Activated CD8-positive, alpha-beta T cell treated with anti-CD3 and anti-CD28 coated beads for 36 hours (primary cell): Measurements from ENCODE around the gene SLC22A2. TPM values are rescaled to one million over a fixed set of nuclear protein-coding genes. Genes with fewer than 3 reads are reported as not detected.
"Not testable (repeated sequence)": the region's sequence is repeated elsewhere in the genome, so short reads cannot be mapped to it uniquely, and the experiment has no call there.

Source experiments
- ATAC-seq: fragments of 200-7000 bp; cut with Tn5 transposase; one replicate; pipeline ENCODE4 v1.10.0; 2021; ENCODE audit warnings: mild to moderate bottlenecking, moderate library complexity
- CTCF ChIA-PET: fragments of 350-600 bp; sonication (Branson Sonifier 250); formaldehyde crosslinking; loops from one replicate; lab custom pipeline; 2021; ENCODE audit warnings: antibody characterized with exemption; lab: Charles Lee
- POLR2A ChIA-PET: fragments of 350-600 bp; sonication (Branson Sonifier 250); formaldehyde crosslinking; loops from one replicate; lab custom pipeline; 2021; ENCODE audit warnings: antibody characterized with exemption; lab: Charles Lee
- DNase-seq: peaks from one replicate; pipeline ENCODE4 v3.0.0-alpha.2; 2020
- H3K27ac Mint-ChIP-seq: one replicate; pipeline ENCODE4 v1.8.0; 2021; ENCODE audit warnings: mild to moderate bottlenecking, mixed read lengths
- H3K27me3 Mint-ChIP-seq: one replicate; pipeline ENCODE4 v1.8.0; 2021; ENCODE audit warnings: mixed read lengths
- H3K36me3 Mint-ChIP-seq: one replicate; pipeline ENCODE4 v1.8.0; 2021; ENCODE audit warnings: low read depth, mixed read lengths
- H3K4me1 Mint-ChIP-seq: one replicate; pipeline ENCODE4 v1.8.0; 2021; ENCODE audit warnings: low read depth, mixed read lengths
- H3K4me3 Mint-ChIP-seq: one replicate; pipeline ENCODE4 v1.8.0; 2021; ENCODE audit warnings: mild to moderate bottlenecking, moderate library complexity, mixed read lengths
- H3K9me3 Mint-ChIP-seq: one replicate; pipeline ENCODE4 v1.8.0; 2021; ENCODE audit warnings: mixed read lengths
- intact Hi-C: fragments of 100-400 bp; cut with micrococcal nuclease; formaldehyde crosslinking; loops from one replicate; pipeline ENCODE4 v1.10.0; 2022
- total RNA-seq, 2 experiments: library from RNA; stranded (reverse); gene quantifications; one replicate each; pipeline ENCODE4 v1.2.3, GENCODE V29; 2021
- TF ChIP-seq, protein P1 (sequence below): fragments of 200-600 bp; IDR thresholded peaks from one replicate; pipeline ENCODE4 v1.8.0; 2022; ENCODE audit warnings: antibody characterized with exemption, mild to moderate bottlenecking

Gene SLC22A2
- total RNA-seq, result not detected

DNA sequence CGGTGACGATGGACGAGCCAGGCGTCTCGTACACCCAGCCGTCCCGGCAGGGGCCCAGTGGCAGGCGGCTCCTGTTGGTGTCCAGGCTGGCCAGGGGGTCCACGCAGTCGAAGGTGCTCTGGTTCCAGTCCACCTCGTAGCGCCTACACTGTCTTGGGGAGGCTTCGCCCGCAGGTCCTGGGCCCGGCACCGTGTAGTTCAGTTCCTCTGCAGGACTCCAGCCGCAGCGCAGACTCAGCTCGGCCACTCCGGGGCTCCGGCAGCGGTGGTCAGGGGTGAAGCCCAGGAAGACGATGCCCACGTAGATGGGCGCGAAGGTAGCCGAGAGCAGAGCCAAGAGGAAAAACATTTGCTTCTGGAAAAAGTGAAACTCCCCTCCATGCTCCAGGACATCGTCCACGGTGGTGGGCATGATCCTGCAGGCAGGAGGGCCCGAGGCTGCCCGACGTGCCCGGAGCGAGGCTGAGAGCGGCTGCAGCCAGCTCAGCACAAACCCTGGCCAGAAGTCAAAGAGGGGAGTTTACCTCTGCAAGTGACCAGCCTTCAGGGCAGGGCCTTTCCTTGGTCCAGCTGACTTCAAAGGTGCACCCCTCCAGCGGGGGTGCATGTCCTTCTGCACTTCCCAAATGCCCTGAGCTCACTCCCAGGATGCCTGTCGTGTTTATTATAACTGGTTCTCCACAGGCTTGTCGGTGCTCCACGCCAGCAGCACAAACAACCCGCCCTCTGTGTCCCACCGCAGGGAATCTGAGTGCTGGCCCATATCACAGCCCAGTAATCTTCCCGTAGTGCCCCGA, at the start of gene SLC22A2:
Gene SLC22A2, minus strand, starts transcription at position 476 of the 797 bp plus-strand sequence. Its CDS starts 64 bp downstream, at position 412.
- no peak within 1 kb of the TSS for H3K27ac Mint-ChIP-seq
- POLR2A ChIA-PET, result no interaction called here
- DNase-seq (no peak), ATAC-seq (no peak)
- TF ChIP-seq, protein P1, sequence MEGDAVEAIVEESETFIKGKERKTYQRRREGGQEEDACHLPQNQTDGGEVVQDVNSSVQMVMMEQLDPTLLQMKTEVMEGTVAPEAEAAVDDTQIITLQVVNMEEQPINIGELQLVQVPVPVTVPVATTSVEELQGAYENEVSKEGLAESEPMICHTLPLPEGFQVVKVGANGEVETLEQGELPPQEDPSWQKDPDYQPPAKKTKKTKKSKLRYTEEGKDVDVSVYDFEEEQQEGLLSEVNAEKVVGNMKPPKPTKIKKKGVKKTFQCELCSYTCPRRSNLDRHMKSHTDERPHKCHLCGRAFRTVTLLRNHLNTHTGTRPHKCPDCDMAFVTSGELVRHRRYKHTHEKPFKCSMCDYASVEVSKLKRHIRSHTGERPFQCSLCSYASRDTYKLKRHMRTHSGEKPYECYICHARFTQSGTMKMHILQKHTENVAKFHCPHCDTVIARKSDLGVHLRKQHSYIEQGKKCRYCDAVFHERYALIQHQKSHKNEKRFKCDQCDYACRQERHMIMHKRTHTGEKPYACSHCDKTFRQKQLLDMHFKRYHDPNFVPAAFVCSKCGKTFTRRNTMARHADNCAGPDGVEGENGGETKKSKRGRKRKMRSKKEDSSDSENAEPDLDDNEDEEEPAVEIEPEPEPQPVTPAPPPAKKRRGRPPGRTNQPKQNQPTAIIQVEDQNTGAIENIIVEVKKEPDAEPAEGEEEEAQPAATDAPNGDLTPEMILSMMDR, result no peak
- H3K4me1 Mint-ChIP-seq, result no peaks in the 10 kb centered on the region
- intact Hi-C loops, result no loop called here
- H3K9me3 Mint-ChIP-seq, result no peaks in the 10 kb centered on the region
- H3K4me3 Mint-ChIP-seq, result no peak within 1 kb of the TSS
- H3K27me3 Mint-ChIP-seq, result peaks cover 10% of the 10 kb centered on the region
- CTCF ChIA-PET, result no interaction called here
- no peaks in the 10 kb centered on the region for H3K36me3 Mint-ChIP-seq

DNA sequence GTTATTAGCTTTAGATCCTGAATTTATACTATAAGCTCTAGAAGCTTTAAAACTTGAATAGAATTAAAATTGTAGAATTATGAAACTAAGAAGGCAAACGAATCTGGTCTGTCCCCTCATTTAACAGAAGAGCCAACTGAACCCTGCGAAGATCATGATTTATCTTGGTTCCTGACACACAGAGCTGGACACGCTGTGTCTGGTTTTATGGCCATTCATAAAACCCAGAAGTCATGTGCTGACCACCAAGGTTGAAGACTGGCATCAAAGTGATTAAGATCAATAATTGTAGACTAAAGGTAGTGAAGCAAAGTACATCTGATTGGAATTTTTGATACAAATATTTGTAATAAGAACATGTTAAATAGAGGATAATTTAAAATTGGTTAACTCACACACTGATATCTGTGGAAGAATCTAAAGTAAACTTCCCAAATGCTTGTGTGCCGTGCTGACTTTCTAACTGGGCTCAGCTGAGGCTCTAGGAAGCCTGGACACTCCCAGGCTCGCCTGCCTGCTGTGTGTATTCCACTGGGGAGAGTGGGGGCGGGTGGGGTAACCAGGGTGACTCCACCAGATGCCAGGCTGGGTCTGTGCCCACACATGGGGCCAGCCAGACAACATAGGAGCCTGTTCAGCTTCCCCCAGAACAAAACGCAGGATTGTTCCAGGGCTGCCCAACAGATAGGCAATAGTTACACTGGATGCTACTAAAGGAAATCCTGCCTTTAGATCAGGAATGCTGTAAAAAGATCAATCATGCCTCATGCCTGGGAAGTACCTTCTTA, 47.5 kb upstream of the SLC22A2 start:
- Mint-ChIP-seq H3K9me3 (peaks cover 6% of the 10 kb centered on the region), H3K27me3 (peaks cover 10% of the 10 kb centered on the region), H3K4me1 (no peaks in the 10 kb centered on the region), H3K4me3 (no peak overlapping the region), H3K36me3 (peaks cover 1% of the 10 kb centered on the region), H3K27ac (no peak overlapping the region)
- DNase-seq (no peak), ATAC-seq (no peak)
- TF ChIP-seq, protein P1, result no peak
- ChIA-PET CTCF (no interaction called here), POLR2A (no interaction called here)
- intact Hi-C loops, result no loop called here

DNA sequence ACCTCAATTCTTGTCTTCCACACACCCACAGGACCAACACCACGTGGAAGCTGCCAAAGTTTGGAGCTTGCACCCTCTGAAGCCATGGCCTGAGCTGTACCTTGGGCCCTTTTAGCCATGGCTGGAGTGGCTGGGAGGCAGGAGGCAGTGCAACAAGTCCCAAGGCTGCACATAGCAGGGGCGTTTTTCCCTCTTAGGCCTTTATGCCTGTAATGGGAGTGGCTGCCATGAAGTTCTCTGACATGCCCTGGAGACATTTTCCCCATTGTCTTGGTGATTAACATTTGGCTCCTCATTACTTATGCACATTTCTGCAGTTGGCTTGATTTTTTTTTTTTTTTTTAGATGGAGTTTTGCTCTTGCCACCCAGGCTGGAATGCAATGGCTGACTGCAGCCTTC, 45.2 kb upstream of the SLC22A2 start:
- H3K4me1 Mint-ChIP-seq, result no peaks in the 10 kb centered on the region
- POLR2A ChIA-PET, result no interaction called here
- no peaks in the 10 kb centered on the region for H3K36me3 Mint-ChIP-seq
- no peak overlapping the region for H3K27ac Mint-ChIP-seq
- CTCF ChIA-PET, result no interaction called here
- peaks cover 10% of the 10 kb centered on the region for H3K27me3 Mint-ChIP-seq
- no peak for ATAC-seq
- no peaks in the 10 kb centered on the region for H3K9me3 Mint-ChIP-seq
- DNase-seq, result no peak
- TF ChIP-seq, protein P1, result no peak
- H3K4me3 Mint-ChIP-seq, result no peak overlapping the region
- intact Hi-C loops, result no loop called here

DNA sequence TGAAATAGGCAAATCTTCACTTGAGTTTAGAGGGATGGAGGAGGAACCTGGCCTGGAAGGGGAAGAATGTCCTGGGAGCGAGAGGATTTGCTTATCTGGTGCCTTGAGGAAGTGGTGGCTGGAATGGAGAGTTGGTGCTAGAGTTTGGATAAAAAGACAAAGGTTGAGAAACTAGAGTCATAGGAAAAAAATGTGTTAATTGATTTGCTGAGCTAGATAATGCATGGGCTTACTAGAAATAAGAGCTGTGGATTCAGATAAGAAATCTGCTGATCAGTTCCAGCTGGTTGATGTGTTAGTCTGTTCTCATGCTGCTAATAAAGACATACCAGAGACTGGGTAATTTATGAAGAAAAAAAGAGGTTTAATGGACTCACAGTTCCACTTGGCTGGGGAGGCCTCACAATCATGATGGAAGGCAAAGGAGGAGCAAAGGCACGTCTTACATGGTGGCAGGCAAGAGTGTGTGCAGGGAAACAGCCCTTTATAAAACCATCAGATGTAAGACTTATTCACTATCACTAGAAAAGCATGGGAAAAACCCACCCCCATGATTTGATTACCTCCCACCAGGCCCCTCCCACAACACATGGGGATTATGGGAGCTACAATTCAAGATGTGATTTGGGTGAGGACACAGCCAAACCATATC, 43.9 kb upstream of the SLC22A2 start:
- CTCF ChIA-PET, H3K4me1 Mint-ChIP-seq, intact Hi-C loops, H3K36me3 Mint-ChIP-seq, ATAC-seq, POLR2A ChIA-PET, H3K9me3 Mint-ChIP-seq, H3K27ac Mint-ChIP-seq, H3K27me3 Mint-ChIP-seq, H3K4me3 Mint-ChIP-seq, DNase-seq: not testable (repeated sequence)

DNA sequence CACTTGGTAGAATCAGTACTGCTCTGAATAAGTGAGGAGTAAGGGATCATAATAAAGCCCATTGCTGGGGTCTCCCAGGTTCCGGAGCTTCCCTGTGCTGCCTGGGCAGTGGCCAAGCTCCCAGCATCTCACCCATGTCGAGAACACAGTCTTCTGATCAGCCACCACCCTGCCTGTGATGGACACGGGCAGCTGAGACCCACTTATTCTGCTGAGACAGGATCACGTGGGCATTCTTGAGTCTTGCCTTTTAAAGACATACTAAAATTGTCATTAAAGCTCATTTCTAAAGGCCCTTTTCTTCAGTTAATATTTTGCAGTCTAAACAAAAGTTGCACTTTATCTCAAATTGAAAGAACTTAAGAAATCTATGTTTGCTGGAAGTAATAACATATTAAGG, 42.7 kb upstream of the SLC22A2 start:
- Mint-ChIP-seq H3K27me3 (peaks cover 13% of the 10 kb centered on the region), H3K9me3 (no peaks in the 10 kb centered on the region), H3K36me3 (no peaks in the 10 kb centered on the region), H3K4me3 (no peak overlapping the region), H3K27ac (no peak overlapping the region), H3K4me1 (no peaks in the 10 kb centered on the region)
- DNase-seq, result no peak
- POLR2A ChIA-PET, result no interaction called here
- ATAC-seq, result no peak
- TF ChIP-seq, protein P1, result no peak
- intact Hi-C loops, result no loop called here
- CTCF ChIA-PET, result no interaction called here
